A172 (cell line): Measurements from ENCODE around the gene PSMB7. TPM values are rescaled to one million over a fixed set of nuclear protein-coding genes. Genes with fewer than 3 reads are reported as not detected.

ENCODE experiments used
- DNase-seq: peaks from one replicate; pipeline ENCODE4 v3.0.0-alpha.2; 2015; ENCODE audit warnings: low spot score
- total RNA-seq: library from RNA; depleted of rRNA; stranded (reverse); fragments of >200 nt; shearing (Covaris generic); gene quantifications from 2 replicates; pipeline ENCODE4 v1.2.3, GENCODE V29; 2014; rRNA removed

The PSMB7 gene
- total RNA-seq = 609 and 677 TPM in 2 replicates

DNA sequence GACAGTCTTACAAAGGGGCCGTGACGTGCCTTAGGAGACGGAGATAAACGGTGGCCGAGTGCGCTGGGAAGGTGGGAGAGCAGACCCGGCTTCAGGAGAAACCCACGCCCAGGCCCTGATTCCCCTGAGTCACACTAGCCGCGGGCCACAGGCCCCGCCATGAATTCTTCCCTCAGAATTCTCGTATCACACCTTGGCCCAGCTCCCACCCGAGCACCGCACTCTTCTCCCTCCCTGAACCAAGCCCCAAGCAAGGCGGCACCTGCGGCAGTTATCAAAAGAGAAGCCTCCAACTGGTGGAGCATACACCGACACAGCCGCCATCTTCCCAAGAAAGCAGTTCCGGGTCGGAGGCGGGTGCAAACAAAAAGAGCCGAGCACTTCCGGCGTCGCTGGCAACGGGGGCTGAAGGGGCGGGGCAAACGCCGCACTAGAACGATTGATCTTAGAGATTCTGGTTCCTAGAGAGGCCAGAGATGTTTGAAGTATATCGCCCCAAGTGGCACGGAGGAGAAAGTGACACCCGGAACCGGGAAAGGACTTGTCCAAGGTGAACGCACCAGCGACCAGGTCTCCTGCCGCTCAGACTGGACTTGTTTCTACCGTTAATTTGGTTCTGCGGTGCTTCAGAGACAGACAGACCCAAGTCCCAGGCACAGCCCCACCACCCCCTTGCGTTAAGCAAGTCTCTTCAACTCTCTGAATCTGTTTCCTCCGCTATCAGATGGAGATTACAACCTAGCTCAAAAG is at the start of gene PSMB7:
PSMB7 (minus strand) TSS at position 341 of the 750 bp plus-strand sequence; CDS start at position 324, 17 bp downstream.
- peak; percentile 98 for DNase-seq

DNA sequence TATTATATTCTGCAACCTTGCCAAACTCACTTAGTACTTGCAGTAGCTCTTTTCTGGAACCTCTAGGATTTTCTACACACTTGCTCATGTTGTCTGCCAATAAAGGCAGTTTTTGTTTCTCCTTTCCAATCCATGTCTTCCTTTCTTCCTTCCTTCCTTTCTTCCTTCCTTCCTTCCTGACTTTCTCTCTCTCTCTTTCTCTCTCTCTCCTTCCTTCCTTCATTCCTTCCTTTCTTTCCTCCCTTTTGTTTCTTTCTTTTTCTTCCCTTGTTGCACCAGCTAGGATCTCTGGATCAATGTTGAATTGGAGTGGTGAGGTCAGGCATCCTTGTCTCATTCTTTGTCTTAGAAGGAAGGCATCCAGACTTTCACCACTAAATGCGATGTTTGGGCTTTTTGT is 47.5 kb upstream of the PSMB7 start:
- no peak for DNase-seq

DNA sequence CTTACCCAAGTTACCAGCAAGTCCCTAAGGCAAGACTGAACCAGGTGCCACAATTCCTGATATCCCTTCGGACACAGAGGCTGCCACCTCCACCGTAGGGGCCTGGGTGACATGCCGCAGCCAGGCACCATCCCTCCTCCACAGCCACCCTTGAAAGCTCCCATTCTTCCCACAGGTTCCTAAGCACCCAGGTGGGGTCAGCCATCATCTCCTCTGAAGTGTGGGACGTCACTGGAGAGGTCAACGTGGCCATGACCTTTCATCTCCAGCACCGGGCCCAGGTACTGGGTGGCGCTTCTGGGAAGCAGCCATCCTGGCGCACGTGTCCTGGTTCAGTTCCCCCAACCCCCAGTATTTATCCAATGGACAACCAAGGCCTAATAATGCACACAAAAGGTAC is 43.2 kb upstream of the PSMB7 start:
- DNase-seq = no peak

DNA sequence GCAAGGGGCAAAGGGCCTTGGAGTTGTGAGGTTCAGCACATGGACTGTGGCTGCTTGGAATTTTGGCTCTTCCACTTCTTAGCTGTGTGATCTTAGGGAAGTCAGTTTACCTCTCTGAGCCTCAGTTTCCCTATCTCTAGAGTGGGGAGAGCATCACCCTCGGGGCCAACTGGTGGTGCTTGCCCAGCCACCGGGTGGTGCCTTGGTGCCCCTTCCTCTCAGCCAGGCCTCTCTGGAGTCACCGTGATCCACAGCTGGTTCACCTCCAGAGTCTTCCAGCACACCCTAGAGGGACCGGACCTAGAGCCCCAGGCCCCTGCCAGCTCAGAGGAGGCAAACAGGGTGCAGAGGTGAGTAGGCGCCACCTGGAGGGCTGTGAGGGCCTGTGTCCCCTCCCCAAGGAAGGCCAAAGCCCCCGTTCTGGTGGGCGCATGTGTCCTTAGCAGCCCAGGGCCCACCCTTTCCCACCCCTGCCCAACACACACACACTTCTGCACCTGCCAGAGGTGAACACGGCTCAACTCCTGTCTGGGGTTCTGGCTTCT is 42.7 kb upstream of the PSMB7 start:
- no peak for DNase-seq

DNA sequence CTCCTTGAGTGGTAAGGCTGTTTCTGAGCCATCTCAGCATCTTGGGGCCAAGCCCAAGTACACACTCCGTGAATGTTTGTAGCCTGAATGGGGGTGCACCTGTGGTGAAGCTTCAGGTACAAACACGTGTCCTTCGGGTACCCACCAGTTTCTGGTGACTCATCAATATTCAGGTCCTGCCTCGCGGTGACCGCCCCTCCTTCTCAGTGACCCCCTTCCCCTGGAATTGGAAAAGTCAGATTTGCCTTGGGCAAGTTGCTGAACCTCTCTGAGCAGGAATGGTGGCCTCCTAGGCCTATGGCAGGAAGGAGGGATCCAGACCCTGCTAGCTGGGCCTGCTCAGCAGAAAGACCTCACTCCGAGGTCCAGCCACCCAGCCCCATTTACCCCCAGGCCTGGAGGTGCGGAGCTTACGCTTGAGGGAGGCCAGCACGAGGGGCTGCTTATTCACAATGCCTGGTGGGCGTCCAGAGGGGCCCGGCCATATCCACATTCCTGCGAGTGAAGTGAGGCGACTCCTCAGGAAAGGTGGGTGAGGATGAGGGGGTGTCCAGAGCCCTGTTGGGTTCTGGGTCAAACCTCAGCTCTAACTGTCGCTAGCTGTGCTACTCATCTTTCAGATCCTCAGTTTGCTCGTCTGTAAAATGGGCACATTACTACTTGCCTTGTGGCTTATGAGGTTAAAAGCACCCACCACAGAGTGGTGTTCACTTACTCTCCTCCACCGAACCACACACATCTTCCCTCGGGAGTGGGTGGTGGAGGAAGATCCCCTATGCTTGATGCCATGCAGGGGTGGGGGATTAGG is 42.0 kb upstream of the PSMB7 start:
- DNase-seq = no peak

DNA sequence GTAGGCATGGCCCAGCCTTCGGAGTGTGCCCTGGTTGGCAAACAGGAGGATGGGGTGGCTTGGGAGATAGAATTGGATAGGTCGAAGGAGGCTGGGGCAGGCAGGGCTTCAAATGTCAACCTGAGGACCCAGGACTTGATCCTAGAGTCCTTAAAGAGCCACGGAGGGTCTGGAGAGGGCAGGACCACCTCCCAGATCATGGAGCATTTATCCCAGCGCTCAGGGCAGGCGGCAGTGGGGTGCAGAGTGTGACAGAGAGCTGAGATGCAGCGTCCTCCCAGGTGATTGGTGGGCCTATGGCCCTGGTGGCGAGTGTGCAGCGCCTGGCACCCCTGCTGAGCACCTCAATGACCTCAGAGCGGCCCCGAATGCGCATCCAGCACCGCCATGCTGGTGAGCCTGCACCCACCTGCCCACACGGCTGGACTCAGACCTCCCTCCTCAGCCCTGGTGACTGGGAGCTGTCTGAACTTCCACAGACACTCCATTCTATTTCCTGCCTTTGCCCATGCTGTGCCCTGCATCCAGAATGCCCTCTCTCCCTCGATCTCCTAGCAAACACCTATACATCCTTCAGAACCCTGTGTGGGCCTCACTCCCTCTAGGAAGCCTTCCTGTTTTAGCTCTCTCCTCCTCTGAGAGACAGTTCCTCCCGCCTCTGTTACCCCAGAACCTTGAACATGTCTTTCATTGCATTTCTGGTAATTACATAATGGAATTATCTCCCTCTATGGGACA is 41.3 kb upstream of the PSMB7 start:
- DNase-seq = no peak

DNA sequence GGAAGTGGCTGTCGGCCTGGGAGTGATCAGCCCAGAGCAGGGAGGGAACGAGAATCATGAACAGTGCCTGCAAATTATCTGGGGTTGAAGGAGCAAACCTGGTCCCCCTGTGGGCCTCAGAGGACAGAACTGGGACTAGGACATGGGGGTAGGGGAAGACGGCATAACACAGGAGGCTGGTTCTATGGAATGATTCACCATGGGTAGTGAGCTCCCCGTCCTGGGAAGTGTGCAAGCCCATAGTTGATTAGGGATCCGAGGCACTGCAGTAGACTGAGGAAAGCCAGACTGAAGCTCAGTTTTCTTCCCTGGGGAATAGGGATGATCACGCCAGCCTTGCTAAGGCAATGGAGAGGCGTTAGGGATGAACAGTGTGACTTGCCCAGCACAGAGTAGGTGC is 40.6 kb upstream of the PSMB7 start:
- no peak for DNase-seq

DNA sequence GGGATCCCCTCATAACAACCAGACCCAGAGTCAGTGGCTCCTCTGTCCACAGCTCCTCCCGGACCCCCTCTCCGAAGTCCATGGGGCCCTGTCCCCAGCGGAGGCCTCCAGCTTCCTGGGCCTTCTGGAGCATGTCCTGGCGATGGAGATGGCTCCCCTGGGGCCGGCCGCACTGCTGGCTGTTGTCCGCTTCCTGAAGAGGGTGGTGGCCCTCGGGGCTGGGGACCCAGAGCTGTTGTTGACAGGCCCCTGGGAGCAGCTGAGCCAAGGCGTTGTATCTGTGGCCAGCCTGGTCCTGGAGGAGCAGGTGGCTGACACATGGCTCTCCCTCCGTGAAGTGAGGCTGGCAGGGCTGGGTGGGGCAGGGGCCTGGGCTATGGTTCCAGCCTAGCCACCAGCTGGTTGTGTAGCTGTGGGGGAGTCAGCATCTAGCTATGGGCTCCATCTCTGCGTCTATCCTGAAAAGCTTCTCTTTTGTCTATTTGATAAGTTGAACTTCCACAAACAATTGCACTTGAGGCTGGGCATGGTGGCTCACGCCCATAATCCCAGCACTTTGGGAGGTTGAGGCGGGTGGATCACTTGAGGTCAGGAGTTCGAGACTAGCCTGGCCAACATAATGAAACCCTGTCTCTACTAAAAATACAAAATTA is 39.7 kb upstream of the PSMB7 start:
- DNase-seq = no peak

DNA sequence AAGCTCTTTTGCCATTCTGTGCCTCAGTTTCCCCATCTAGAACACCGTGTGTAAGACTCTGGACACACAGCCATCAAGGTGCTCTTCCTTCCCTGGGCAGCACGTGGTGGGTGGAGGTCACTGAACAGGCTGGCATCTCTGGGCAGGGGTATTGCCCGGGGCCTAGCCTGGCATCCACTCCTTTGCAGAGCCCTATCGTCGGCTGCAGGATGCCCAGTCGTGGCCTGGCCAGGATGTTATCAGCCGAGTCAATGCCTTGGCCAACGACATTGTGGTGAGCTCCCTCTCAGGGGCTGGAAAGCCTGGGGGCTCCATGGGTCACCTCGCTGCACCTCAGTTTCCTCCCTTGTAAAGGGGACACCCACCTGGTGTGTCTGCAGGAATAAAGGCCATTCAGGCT is 39.1 kb upstream of the PSMB7 start:
- no peak for DNase-seq

DNA sequence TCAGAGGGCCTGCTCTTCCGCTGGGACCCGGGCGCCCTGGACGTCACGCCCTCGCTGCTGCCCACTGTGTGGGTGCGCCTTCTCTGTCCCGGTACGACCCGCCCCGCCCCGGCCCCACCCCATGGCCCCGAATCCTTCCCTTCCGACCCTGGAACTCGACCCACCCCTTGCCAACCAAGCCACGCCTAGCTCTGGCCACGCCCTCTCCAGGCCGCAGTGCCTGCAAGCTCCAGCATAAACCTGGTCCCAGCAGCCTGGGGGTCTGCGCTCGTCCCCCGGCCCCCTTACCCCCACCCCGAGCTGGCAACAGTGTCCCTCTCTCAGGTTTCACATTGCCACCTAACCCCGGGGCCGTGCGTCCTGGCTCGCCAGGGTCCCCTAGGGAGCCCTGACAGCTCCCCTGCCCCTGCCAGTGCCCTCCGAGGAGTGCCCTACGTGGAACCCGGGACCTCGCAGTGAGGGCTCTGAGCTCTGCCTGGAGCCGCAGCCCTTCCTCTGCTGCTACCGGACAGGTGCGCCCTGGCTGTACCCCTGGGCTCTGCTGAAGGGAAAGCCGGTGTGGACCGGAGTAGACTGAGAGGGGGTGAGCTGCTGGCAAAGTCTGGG is 38.4 kb upstream of the PSMB7 start:
- DNase-seq = no peak

DNA sequence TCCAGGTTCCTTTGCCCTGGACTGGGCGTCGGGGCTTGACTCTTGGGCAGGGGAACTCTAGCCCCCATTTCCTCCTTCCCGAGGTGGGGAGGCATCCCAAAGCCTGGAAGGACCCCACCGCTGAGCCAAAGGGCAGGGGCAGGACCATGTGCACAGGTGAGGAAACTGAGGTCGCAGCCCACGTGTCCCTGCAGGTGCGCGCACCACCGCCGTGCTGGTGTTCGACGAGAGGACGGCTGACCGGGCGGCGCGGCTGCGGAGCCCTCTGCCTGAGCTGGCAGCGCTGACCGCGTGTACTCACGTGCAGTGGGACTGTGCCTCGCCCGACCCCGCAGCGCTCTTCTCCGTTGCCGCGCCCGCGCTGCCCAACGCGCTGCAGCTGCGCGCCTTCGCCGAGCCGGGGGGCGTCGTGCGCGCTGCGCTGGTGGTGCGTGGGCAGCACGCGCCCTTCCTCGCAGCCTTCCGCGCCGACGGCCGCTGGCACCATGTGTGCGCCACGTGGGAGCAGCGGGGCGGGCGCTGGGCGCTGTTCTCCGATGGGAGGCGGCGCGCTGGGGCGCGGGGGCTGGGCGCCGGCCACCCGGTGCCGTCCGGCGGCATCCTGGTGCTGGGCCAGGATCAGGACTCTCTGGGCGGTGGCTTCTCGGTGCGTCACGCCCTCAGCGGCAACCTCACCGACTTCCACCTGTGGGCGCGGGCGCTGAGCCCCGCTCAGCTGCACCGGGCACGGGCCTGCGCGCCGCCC is 37.8 kb upstream of the PSMB7 start:
- DNase-seq = no peak

DNA sequence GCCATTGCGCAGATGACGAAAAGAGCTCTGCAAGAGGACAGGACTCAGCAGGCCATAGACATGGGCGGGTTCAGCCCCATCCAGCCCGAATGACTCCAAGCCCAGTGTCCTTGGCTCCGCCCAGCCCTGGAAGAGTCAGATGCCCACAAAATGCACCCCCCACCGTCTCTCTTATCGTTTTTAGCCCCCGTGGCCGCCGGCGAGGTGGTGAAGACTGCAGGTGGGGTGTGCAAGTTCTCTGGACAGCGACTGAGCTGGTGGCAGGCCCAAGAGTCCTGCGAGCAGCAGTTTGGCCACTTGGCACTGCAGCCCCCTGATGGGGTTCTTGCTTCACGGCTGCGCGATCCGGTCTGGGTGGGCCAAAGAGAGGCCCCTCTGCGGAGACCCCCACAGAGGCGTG is 37.1 kb upstream of the PSMB7 start:
- no peak for DNase-seq

DNA sequence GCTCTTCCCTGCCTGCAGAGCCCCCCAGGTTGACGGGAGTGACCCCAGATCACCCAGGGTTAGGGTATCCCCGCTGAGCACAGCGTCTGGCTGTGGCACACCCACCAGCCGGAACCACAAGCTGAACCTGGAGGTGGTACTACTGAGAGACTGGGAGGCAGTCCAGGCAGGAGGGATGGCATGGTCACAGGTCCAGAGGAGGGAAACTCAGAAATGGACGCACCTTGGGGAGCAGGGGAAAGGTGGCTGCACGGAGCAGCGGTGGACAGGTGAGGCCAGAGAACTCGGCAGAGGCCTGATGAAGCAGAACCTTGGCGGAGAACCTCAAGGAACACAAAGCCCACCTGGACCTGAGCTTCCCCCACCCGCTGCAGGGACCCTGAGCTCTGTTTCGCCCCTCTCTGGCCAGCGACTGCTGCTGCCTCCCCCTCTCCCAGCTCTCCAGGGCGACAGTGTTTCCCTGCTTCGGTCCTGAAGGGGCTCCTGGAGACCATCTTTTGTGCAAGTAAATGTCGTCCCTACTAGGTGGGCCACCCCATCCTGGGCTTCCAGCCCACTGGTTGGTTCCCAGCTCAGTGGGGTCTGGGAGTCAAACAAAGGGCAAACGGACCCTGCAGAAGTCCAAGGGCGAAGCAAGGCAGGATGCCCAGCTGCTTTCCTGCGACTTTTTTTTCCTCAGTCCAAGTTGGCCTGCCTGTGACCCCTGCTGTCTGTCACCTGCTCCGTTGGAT is 35.9 kb upstream of the PSMB7 start:
- DNase-seq = no peak

DNA sequence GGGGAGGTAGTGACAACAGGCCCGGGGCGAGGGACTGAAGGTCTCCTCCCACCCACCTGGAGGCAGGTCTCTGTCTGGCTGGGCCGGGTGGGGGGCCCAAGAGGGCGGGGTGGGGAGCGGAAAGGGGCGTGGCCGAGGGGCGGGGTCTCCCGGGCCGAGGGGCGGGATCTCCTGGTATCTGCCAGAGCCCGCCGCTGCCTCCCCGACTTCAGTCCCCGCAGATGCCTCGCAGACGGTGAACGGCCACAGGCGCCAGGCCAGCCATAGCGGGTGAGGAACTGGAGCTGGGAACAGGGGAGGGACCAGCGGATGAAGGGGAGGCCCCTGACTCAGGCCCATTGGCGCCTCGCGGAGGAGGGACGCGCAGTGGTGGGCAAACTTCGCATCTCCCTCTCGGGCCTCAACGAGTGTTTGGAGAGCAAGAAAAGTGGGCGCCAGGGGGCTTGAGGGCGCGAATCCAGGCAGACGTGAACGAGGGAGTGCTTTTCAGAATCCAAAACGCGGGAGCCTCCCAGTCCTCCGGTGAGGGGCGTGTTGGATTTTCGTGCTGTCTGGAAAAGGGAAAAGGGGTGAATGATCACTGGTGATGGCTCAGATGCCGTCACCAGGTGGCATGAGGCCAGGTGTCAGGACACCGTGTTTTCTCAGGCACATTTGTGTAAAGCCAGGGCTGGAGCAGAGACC is 35.1 kb upstream of the PSMB7 start, which contains the start of gene ADGRD2:
ADGRD2 (plus strand) TSS at position 211 of the 684 bp plus-strand sequence. CDS start 1,216 bp downstream, outside the sequence.
- DNase-seq = no peak

DNA sequence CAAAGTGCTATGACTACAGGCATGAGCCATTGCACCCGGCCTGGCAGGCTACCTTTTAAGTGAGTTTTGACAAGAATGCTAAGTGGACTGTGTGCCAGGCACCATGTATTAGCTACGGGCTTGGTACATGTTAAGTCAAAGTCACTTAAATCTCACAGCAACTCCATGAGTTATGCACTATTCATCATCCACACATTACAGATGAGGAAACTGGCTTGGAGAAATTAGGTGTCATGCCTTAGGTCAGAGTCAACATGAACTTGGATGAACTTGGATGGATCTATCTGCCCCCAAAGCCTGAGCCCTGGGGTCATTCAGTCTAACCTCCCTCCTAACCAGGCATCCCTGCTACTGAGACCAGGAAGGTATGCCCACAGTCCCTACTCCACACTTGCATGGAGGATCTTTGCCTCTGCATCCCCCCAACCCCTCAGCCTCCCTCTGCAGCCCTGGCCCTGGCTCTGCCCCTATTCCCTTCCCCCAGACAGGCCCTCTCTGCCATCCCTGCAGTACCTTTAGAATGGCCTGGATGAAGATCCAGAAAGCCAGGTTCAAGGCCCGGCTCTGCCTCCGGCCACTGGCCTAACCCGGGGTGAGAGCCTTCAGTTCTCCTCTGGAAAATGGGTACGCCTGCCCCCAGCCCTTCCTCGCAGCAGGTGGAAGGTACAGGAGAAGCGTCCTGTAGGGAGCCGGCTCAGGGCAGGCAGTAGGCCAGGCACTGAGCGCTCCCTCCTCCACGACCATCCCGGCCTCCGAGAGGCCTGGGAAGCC is 34.3 kb upstream of the PSMB7 start:
- DNase-seq = no peak

DNA sequence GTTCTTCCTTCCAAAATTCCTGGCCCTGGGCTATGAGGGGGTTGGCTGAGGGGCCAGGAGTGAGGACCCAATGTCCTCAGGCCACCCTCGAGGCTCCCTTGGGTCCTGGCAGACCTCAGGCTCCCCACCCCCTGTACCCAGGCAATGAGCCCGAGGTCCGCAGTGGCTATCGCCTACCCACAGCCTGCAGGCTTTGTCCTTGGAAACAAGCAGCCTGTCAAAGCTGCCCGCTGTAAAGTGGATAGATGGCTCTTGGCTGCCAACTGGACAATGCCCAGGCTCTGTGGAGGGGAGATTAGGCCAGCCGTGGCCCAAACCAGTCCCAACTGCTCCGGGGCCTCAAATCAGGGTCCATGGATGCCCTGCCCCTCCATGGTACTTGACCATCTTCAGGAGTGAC is 32.8 kb upstream of the PSMB7 start:
- no peak for DNase-seq

DNA sequence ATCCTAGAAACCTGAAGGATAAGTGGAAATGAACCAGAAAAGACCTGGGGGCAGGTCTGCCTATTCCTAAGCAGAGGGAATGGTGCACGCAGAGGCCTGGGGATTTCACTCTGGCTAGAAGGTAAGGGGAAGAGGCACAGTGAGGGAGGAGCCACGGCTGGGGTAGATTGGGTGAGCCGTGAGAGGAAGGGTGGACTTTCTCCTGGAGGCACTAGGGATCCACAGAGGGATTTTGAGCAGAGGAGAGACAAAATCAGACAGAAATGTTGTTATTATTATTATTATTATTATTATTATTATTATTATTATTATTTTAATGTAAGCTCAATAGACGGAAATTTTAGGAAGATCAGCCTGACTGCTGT is 32.0 kb upstream of the PSMB7 start:
- DNase-seq = no peak

DNA sequence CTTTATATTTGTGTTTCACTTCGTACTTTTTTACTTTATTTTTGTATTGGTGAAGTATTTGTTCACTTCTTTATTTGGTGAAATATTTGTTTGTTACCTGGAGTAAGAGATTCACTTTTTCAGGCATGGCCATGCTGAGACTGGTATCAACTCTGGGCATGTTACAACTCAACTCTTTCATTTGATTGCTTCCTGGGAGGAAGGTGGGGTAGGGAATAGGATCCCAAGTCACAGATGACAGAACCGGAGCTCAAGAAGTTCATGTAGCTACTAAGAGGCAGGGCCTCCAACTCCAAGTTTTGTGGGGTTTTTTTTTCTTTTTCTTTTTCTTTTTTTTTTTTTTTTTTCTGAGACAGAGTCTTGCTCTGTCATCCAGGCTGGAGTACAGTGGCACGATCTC is 28.9 kb upstream of the PSMB7 start:
- no peak for DNase-seq
